Ammon's horn (tissue), 1 donor: ENCODE data around the gene RNF151.
A peak's percentile ranks its signal among the peaks of the same experiment; 100 is the strongest.
"Not testable (repeated sequence)": the region's sequence is repeated elsewhere in the genome, so short reads cannot be mapped to it uniquely, and the experiment has no call there.

Experiments used
- DNase-seq: peaks from one replicate; pipeline ENCODE4 v3.0.0-alpha.2; 2016; ENCODE audit warnings: low spot score

RNF151 gene

GRCh38 chr16:1966460-1966859, at the start of gene RNF151:
Gene RNF151 (plus strand): TSS chr16:1966856. CDS start chr16:1966882, 26 bp downstream.
- DNase-seq, result no peak

- DNase-seq, result no peak
Measured at GRCh38 chr16:1917056-1917664, 49.5 kb upstream of the RNF151 start.

- no peak for DNase-seq
Measured at GRCh38 chr16:1917665-1918350, 48.8 kb upstream of the RNF151 start.

- DNase-seq, result no peak
Measured at GRCh38 chr16:1918351-1919326, 48.0 kb upstream of the RNF151 start, which contains the start of gene HS3ST6. Gene HS3ST6 (minus strand): TSS chr16:1918415. CDS start chr16:1918323, 92 bp downstream.

GRCh38 chr16:1919327-1919998, 47.2 kb upstream of the RNF151 start:
- DNase-seq, result no peak

- DNase-seq, result not testable (repeated sequence)
Measured at GRCh38 chr16:1920122-1920521, 46.5 kb upstream of the RNF151 start.

GRCh38 chr16:1920727-1921171, 45.9 kb upstream of the RNF151 start:
- no peak for DNase-seq

- DNase-seq, result no peak
Measured at GRCh38 chr16:1922357-1922756, 44.3 kb upstream of the RNF151 start.

GRCh38 chr16:1923299-1924034, 43.2 kb upstream of the RNF151 start:
- DNase-seq, result no peak

GRCh38 chr16:1924095-1924494, 42.6 kb upstream of the RNF151 start:
- no peak for DNase-seq

- no peak for DNase-seq
Measured at GRCh38 chr16:1926271-1926670, 40.4 kb upstream of the RNF151 start.

- no peak for DNase-seq
Measured at GRCh38 chr16:1929105-1929504, 37.6 kb upstream of the RNF151 start.

- peak; percentile 79 for DNase-seq
Measured at GRCh38 chr16:1929578-1930337, 36.9 kb upstream of the RNF151 start.

GRCh38 chr16:1930338-1930720, 36.3 kb upstream of the RNF151 start:
- no peak for DNase-seq

GRCh38 chr16:1932050-1933028, 34.3 kb upstream of the RNF151 start:
- DNase-seq, result no peak

- DNase-seq, result no peak
Measured at GRCh38 chr16:1933097-1933661, 33.5 kb upstream of the RNF151 start.

GRCh38 chr16:1936945-1937479, 29.6 kb upstream of the RNF151 start:
- DNase-seq, result no peak

- DNase-seq, result no peak
Measured at GRCh38 chr16:1938316-1938715, 28.3 kb upstream of the RNF151 start.

GRCh38 chr16:1938910-1939309, 27.7 kb upstream of the RNF151 start:
- DNase-seq, result no peak
